C4-2B (cell line): Measurements from ENCODE around the gene NPTXR.

ENCODE experiments used
- ZFX ChIP-seq: fragments of 450-650 bp; IDR thresholded peaks from 2 replicates; pipeline ENCODE4 v1.6.1; 2017
- TF ChIP-seq, protein P1 (sequence below): fragments of 450-650 bp; conservative IDR thresholded peaks from 2 replicates; pipeline ENCODE4 v1.5.1; 2017; ENCODE audit warnings: mild to moderate bottlenecking

DNA sequence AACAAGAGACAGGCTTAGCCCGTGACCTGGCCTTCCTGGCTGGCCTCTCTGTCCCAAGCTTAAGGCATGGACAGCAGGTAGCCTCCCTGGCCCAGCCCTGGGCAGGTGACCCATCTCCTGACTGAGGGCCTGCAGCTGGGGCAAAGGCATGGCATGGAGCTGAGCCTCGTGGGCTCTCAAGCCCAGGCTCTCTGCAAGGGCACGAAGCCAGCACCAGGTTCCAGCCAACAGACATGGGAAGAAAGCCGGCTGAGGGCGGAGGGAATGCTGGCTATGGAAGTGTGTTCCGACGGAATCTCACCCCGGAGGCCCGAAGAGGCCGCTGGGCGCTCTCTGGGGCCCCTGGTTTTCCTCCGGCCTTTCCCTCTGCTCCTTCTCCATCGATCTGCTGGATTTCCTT, 62.8 kb downstream of the NPTXR start:
- TF ChIP-seq, protein P1, sequence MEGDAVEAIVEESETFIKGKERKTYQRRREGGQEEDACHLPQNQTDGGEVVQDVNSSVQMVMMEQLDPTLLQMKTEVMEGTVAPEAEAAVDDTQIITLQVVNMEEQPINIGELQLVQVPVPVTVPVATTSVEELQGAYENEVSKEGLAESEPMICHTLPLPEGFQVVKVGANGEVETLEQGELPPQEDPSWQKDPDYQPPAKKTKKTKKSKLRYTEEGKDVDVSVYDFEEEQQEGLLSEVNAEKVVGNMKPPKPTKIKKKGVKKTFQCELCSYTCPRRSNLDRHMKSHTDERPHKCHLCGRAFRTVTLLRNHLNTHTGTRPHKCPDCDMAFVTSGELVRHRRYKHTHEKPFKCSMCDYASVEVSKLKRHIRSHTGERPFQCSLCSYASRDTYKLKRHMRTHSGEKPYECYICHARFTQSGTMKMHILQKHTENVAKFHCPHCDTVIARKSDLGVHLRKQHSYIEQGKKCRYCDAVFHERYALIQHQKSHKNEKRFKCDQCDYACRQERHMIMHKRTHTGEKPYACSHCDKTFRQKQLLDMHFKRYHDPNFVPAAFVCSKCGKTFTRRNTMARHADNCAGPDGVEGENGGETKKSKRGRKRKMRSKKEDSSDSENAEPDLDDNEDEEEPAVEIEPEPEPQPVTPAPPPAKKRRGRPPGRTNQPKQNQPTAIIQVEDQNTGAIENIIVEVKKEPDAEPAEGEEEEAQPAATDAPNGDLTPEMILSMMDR: no peak
- TF ChIP-seq ZFX: no peak
